Testis (tissue), 2 donors: Measurements from ENCODE around the gene ZFC3H1.

Experiments
- POLR2A ChIP-seq: fragments of 450-650 bp; IDR thresholded peaks from one replicate; pipeline ENCODE4 v1.6.1; 2017; ENCODE audit warnings: antibody characterized with exemption, mild to moderate bottlenecking, moderate library complexity
- TF ChIP-seq, protein P1 (sequence below), 3 experiments: fragments of 450-650 bp in 2 of 3; fragments of 200-600 bp in 1 of 3; sonication (generic) in 1 of 3; IDR thresholded peaks; one replicate each; pipeline ENCODE4 v1.5.1; 2016 to 2019; ENCODE audit warnings: antibody characterized with exemption in 3 of 3, mild to moderate bottlenecking in 2 of 3, moderate library complexity in 1 of 3

DNA sequence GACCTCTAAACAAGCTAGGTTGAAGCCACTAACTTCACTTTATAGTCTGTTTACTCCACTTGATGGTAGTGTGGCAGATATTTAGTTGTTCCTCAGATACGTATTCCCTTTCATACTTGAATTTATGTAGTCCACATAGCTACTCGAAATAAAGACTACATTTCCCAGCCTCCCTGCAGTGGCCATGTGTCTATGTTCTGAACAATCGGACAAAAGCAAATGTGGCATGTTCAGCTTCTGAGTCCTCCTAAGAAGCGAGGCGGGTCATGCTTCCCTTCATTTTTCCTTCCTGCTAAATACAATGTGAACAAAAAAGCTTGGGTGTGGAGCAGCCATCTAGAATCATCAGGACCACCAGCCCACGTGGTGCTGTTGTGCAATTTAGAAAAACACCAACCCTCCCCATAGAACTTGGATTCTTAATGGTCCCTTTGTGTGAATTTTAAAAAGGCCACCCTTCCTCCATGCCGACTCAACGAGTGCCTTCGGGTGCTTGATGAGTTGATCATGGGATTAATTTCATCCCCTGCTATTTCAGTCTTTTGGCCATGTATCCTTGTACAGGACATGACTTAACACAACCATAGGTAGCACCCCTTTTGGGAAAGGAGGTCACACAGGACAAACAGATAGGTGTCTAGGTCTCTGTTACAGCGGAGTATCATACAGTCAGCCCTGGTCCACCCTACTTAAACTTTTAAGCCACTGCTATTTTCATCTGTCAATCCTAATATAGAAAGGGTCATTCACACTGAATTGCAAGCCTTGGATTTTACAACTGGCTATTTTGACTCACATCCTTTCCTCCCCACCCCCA lies 60.7 kb downstream of the ZFC3H1 start:
- no peak for TF ChIP-seq POLR2A
- TF ChIP-seq, protein P1, sequence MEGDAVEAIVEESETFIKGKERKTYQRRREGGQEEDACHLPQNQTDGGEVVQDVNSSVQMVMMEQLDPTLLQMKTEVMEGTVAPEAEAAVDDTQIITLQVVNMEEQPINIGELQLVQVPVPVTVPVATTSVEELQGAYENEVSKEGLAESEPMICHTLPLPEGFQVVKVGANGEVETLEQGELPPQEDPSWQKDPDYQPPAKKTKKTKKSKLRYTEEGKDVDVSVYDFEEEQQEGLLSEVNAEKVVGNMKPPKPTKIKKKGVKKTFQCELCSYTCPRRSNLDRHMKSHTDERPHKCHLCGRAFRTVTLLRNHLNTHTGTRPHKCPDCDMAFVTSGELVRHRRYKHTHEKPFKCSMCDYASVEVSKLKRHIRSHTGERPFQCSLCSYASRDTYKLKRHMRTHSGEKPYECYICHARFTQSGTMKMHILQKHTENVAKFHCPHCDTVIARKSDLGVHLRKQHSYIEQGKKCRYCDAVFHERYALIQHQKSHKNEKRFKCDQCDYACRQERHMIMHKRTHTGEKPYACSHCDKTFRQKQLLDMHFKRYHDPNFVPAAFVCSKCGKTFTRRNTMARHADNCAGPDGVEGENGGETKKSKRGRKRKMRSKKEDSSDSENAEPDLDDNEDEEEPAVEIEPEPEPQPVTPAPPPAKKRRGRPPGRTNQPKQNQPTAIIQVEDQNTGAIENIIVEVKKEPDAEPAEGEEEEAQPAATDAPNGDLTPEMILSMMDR (IDR thresholded peaks at IDR 0.05), result no peak
